Nephron (organoid): ENCODE results near the gene RGS13.

ENCODE experiments used
- H3K27ac Mint-ChIP-seq, 3 experiments: 2 replicates each; pipeline ENCODE4 v1.8.0; 2020; ENCODE audit warnings: mixed read lengths in 3 of 3, mild to moderate bottlenecking in 2 of 3, moderate library complexity in 1 of 3
- H3K27me3 Mint-ChIP-seq: 2 replicates; pipeline ENCODE4 v1.8.0; 2021; ENCODE audit warnings: low read depth, mild to moderate bottlenecking, moderate library complexity, mixed read lengths
- H3K36me3 Mint-ChIP-seq: 2 replicates; pipeline ENCODE4 v1.8.0; 2020; ENCODE audit warnings: low read depth, mixed read lengths
- H3K4me1 Mint-ChIP-seq: 2 replicates; pipeline ENCODE4 v1.8.0; 2020; ENCODE audit warnings: mixed read lengths
- H3K4me3 Mint-ChIP-seq, 3 experiments: 2 replicates each; pipeline ENCODE4 v1.8.0; 2020; ENCODE audit warnings: mild to moderate bottlenecking in 3 of 3, mixed read lengths in 3 of 3, moderate library complexity in 2 of 3
- H3K9me3 Mint-ChIP-seq: 2 replicates; pipeline ENCODE4 v1.8.0; 2020; ENCODE audit warnings: mixed read lengths
- CTCF ChIP-seq, 3 experiments: fragments of 200-600 bp; sonication (generic); IDR thresholded peaks; one replicate each; pipeline ENCODE4 v1.5.0; 2021; ENCODE audit warnings: antibody characterized with exemption in 3 of 3; ENCODE audit not compliant: unreplicated experiment in 3 of 3

RGS13 gene

GRCh38 chr1:192628396-192629057, 7.4 kb upstream of the RGS13 start:
- TF ChIP-seq CTCF (IDR thresholded peaks at IDR 0.05; ENCODE audit: unreplicated experiment in 3 of 3), result no peak
- H3K9me3 Mint-ChIP-seq, result peaks cover 4% of the 10 kb centered on the region

GRCh38 chr1:192629612-192630011, 6.3 kb upstream of the RGS13 start:
- no peaks in the 10 kb centered on the region for H3K27me3 Mint-ChIP-seq
- no peaks in the 10 kb centered on the region for H3K9me3 Mint-ChIP-seq
- H3K36me3 Mint-ChIP-seq, result no peaks in the 10 kb centered on the region
- no peak overlapping the region for H3K4me3 Mint-ChIP-seq
- H3K4me1 Mint-ChIP-seq, result peaks cover 14% of the 10 kb centered on the region
- TF ChIP-seq CTCF (IDR thresholded peaks at IDR 0.05; ENCODE audit: unreplicated experiment in 3 of 3), result no peak
- no peak overlapping the region for H3K27ac Mint-ChIP-seq

More at GRCh38 chr1:192628396-192629057, 7.4 kb upstream of the RGS13 start:
- H3K4me3 Mint-ChIP-seq, result no peak overlapping the region
- H3K36me3 Mint-ChIP-seq, result no peaks in the 10 kb centered on the region
- no peak overlapping the region for H3K27ac Mint-ChIP-seq
- peaks cover 9% of the 10 kb centered on the region for H3K4me1 Mint-ChIP-seq
- no peaks in the 10 kb centered on the region for H3K27me3 Mint-ChIP-seq

- H3K27ac Mint-ChIP-seq, result peak overlapping the region in 1 of 3 experiments; percentile 7
- TF ChIP-seq CTCF (IDR thresholded peaks at IDR 0.05; ENCODE audit: unreplicated experiment in 3 of 3), result no peak
- no peaks in the 10 kb centered on the region for H3K36me3 Mint-ChIP-seq
- H3K27me3 Mint-ChIP-seq, result no peaks in the 10 kb centered on the region
- H3K4me3 Mint-ChIP-seq, result no peak overlapping the region
- peaks cover 14% of the 10 kb centered on the region for H3K4me1 Mint-ChIP-seq
- H3K9me3 Mint-ChIP-seq, result no peaks in the 10 kb centered on the region
Measured at GRCh38 chr1:192630521-192631287, 5.2 kb upstream of the RGS13 start.

GRCh38 chr1:192631749-192632148, 4.2 kb upstream of the RGS13 start:
- no peak overlapping the region for H3K27ac Mint-ChIP-seq
- H3K9me3 Mint-ChIP-seq, result no peaks in the 10 kb centered on the region
- no peaks in the 10 kb centered on the region for H3K27me3 Mint-ChIP-seq

GRCh38 chr1:192632188-192632587, 3.8 kb upstream of the RGS13 start:
- peaks cover 14% of the 10 kb centered on the region for H3K4me1 Mint-ChIP-seq
- no peaks in the 10 kb centered on the region for H3K36me3 Mint-ChIP-seq
- no peaks in the 10 kb centered on the region for H3K9me3 Mint-ChIP-seq
- H3K4me3 Mint-ChIP-seq, result no peak overlapping the region
- H3K27ac Mint-ChIP-seq, result peak overlapping the region; percentile 3 to 59 (median 40)
- TF ChIP-seq CTCF (IDR thresholded peaks at IDR 0.05; ENCODE audit: unreplicated experiment in 3 of 3), result no peak
- H3K27me3 Mint-ChIP-seq, result no peaks in the 10 kb centered on the region

More at GRCh38 chr1:192631749-192632148, 4.2 kb upstream of the RGS13 start:
- no peak overlapping the region for H3K4me3 Mint-ChIP-seq
- TF ChIP-seq CTCF (IDR thresholded peaks at IDR 0.05; ENCODE audit: unreplicated experiment in 3 of 3), result no peak
- no peaks in the 10 kb centered on the region for H3K36me3 Mint-ChIP-seq
- peaks cover 14% of the 10 kb centered on the region for H3K4me1 Mint-ChIP-seq
